Measurements from ENCODE around the gene SH3PXD2A. TPM values are rescaled to one million over a fixed set of nuclear protein-coding genes. Genes with fewer than 3 reads are reported as not detected.

Gene SH3PXD2A
- total RNA-seq, 1 experiment from 2014 or later, result 4.5 TPM

- H3K27ac ChIP-seq (ENCODE audit: insufficient read length, low read depth, low read length), result no peak overlapping the region
- H3T11ph ChIP-seq (ENCODE audit: low read length), result no peak overlapping the region
- H3K9me3 ChIP-seq (ENCODE audit: control insufficient read depth, low read depth, low read length), result no peaks in the 10 kb centered on the region
- no peak overlapping the region for H3K4me3 Mint-ChIP-seq
- H3K14ac ChIP-seq (ENCODE audit: insufficient read depth, low read length), result no peak overlapping the region
- no peaks in the 10 kb centered on the region; a peak in 1 of 7 replicates for H3K36me3 Mint-ChIP-seq (ENCODE audit: insufficient read depth in 1 of 3, low read depth in 3 of 3)
- H2BK5ac ChIP-seq (ENCODE audit: insufficient read length, low read length), result no peak overlapping the region
- H3K18ac ChIP-seq (ENCODE audit: insufficient read length, low read depth, low read length), result no peak overlapping the region
- no peak overlapping the region for H3K4me2 ChIP-seq (ENCODE audit: insufficient read depth, insufficient read length, low read length)
- no peak overlapping the region for H3K56ac ChIP-seq (ENCODE audit: insufficient read length, low read depth, low read length)
- H3K79me1 ChIP-seq (ENCODE audit: insufficient read depth, low read depth, low read length, poor library complexity, severe bottlenecking), result no peaks in the 10 kb centered on the region
- no peaks in the 10 kb centered on the region for H3K4me1 ChIP-seq (ENCODE audit: insufficient read depth, low read length)
- no peak overlapping the region for H2BK20ac ChIP-seq (ENCODE audit: low read depth, low read length, poor library complexity, severe bottlenecking)
- H3K27me3 Mint-ChIP-seq (ENCODE audit: low read depth), result peaks cover 21% of the 10 kb centered on the region
- H3K9ac ChIP-seq (ENCODE audit: extremely low read depth, insufficient read length, low read length), result no peak overlapping the region
- H3K23me2 ChIP-seq (ENCODE audit: insufficient read length, low read depth, low read length, poor library complexity, severe bottlenecking), result no peaks in the 10 kb centered on the region
- H3K4ac ChIP-seq (ENCODE audit: low read depth, low read length), result no peak overlapping the region
- no peak overlapping the region for H3K23ac ChIP-seq (ENCODE audit: insufficient read length, low read depth, low read length)
- no peak overlapping the region for H2BK12ac ChIP-seq (ENCODE audit: insufficient read length, low read depth, low read length)
- TF ChIP-seq CTCF (conservative IDR thresholded peaks at IDR 0.05), result no peak
- H3K27me3 ChIP-seq (ENCODE audit: insufficient read depth, low read length), result peaks cover under 1% of the 10 kb centered on the region; the same call in 1 of the 2 replicates
- WGBS (ENCODE audit: extremely low coverage, insufficient read length, low lambda C conversion rate), result no CpG with 5 or more reads among the region's 7 CpGs
- H2AK5ac ChIP-seq (ENCODE audit: insufficient read length, low read length), result no peak overlapping the region
- DNase-seq, result no peak
- no peak overlapping the region for H2BK120ac ChIP-seq (ENCODE audit: low read depth, low read length, poor library complexity, severe bottlenecking)
- H3K4me1 Mint-ChIP-seq, result peaks cover 2 to 4% of the 10 kb centered on the region in 2 experiments; a peak in 1 of 4 replicates
- H4K91ac ChIP-seq (ENCODE audit: insufficient read length, low read depth, low read length), result no peak overlapping the region
- H2AFZ ChIP-seq (ENCODE audit: low read length), result no peak overlapping the region
- H4K20me1 ChIP-seq (ENCODE audit: control insufficient read depth, insufficient read depth, insufficient read length), result no peaks in the 10 kb centered on the region
- no peak overlapping the region for H2BK15ac ChIP-seq (ENCODE audit: low read depth, low read length)
- no peak overlapping the region for H4K8ac ChIP-seq (replicated peaks; ENCODE audit: insufficient read length, low read depth, low read length)
- H3K79me2 ChIP-seq (ENCODE audit: insufficient read depth, low read length), result no peaks in the 10 kb centered on the region
- H3K9me3 Mint-ChIP-seq, result no peaks in the 10 kb centered on the region; a peak in 1 of 5 replicates
- no peak overlapping the region for H3K27ac Mint-ChIP-seq
- H4K5ac ChIP-seq (ENCODE audit: insufficient read length, low read depth, low read length), result no peak overlapping the region
Measured at GRCh38 chr10:103560886-103561285, 294.5 kb downstream of the SH3PXD2A start.

All from H9 (cell line).